Measurements from ENCODE around the gene SLC2A4RG.
A peak's percentile ranks its signal among the peaks of the same experiment; 100 is the strongest.
"Not testable (repeated sequence)": the region's sequence is repeated elsewhere in the genome, so short reads cannot be mapped to it uniquely, and the experiment has no call there.

Gene SLC2A4RG

DNA sequence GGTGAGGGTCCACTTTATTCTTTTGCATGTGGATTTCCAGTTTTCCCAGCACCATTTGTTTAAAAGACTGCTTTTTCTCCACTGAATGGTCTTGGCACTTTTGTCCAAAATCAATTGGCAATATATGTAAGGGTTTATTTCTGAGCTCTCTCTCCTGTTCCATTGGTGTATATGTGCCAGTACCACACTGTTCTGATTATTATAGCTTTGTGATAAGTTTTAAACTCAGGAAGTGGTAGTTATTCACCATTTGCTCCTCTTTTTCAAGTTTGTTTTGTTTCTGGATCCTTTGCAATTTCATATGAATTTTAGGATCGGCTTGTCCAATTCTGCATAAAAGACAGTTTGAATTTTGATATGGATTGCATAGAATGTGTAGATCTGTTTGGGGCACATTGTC is 27.4 kb upstream of the SLC2A4RG start:
- DNase-seq (ENCODE audit: low read depth, low spot score), result no peak

DNA sequence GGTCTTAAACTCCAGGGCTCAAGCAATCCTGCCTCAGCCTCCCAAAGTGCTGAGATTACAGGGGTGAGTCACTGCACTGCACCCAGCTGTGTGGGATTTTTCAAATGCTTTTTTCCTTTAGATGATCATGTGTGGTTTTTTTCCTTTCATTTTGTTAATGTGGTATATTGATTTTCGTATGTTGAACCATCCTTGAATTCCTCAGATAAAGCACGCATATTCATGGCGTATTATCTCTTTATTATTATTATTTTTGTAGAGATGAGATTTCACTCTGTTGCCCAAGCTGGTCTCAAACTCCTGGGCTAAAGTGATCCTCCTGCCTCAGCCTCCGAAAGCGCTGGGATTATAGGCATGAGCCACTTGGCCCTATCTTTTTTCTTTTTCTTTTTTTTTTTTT is 24.7 kb upstream of the SLC2A4RG start:
- no peak for DNase-seq (ENCODE audit: low read depth, low spot score)

DNA sequence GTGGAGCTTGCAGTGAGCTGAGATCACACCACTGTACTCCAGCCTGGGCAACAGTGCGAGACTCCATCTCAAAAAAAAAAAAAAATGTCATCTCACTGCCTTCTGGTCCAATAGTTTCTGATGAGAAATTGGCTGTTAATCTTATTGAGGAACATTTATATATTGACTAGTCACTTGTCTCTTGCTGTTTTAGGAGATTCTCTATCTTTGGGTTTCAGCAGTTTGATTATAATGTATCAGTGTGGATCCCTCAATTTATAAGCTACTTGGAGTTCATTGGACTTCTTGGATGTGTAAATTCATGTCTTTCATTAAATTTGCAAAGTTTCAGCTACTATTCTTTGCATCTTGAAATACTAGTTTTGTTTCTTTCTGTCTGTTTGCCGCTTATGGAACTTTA is 20.6 kb upstream of the SLC2A4RG start:
- DNase-seq (ENCODE audit: low read depth, low spot score), result no peak

DNA sequence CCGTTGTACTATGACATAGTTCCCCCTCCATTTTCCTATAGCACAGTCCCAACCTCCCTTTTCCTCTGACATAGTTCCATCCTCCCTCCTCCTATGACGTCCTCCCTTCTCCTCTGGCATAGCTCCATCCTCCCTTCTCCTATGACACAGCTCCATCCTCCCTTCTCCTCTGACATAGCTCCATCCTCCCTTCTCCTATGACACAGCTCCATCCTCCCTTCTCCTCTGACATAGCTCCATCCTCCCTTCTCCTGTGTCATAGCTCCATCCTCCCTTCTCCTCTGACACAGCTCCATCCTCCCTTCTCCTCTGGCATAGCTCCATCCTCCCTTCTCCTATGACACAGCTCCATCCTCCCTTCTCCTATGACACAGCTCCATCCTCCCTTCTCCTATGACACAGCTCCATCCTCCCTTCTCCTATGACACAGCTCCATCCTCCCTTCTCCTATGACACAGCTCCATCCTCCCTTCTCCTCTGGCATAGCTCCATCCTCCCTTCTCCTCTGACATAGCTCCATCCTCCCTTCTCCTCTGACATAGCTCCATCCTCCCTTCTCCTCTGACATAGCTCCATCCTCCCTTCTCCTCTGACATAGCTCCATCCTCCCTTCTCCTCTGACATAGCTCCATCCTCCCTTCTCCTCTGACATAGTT is 16.5 kb upstream of the SLC2A4RG start:
- not testable (repeated sequence) for DNase-seq (ENCODE audit: low read depth, low spot score)

DNA sequence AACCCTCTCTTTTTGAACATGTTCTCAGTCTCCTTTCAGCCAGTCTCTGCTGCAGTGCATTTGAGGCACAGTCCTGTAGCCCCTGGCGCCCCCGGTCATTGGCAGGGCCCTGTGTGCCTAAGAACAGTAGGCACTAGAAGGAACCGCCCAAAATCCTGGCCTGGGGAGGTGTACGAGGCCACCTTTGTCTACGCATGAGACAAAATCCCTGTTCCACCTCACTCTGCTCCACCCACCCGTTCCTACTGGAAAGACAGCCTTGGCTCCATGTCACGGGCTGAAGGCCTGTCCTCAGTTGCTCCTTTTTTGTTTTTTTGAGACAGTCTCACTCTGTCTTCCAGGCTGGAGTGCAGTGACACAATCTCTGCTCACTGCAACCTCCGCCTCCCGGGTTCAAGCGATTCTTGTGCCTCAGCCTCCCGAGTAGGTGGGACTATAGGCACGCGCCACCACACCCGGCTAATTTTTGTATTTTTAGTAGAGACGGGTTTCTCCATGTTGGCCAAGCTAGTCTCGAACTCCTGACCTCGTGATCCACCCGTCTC is 9.3 kb upstream of the SLC2A4RG start:
- DNase-seq (ENCODE audit: low read depth, low spot score), result not testable (repeated sequence)

DNA sequence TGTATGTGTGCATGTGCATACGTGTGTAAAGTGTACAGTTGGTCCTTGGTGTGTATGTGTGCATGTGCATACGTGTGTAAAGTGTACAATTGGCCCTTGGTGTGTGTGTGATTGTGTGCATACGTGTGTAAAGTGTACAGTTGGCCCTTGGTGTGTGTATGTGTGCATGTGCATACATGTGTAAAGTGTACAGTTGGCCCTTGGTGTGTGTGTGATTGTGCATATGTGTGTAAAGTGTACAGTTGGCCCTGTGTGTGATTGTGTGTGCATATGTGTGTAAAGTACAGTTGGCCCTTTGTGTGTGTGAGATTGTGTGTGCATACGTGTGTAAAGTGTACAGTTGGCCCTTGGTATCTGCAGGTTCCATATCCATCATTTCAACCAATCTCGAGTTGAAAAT is 8.2 kb upstream of the SLC2A4RG start:
- DNase-seq (ENCODE audit: low read depth, low spot score), result no peak

DNA sequence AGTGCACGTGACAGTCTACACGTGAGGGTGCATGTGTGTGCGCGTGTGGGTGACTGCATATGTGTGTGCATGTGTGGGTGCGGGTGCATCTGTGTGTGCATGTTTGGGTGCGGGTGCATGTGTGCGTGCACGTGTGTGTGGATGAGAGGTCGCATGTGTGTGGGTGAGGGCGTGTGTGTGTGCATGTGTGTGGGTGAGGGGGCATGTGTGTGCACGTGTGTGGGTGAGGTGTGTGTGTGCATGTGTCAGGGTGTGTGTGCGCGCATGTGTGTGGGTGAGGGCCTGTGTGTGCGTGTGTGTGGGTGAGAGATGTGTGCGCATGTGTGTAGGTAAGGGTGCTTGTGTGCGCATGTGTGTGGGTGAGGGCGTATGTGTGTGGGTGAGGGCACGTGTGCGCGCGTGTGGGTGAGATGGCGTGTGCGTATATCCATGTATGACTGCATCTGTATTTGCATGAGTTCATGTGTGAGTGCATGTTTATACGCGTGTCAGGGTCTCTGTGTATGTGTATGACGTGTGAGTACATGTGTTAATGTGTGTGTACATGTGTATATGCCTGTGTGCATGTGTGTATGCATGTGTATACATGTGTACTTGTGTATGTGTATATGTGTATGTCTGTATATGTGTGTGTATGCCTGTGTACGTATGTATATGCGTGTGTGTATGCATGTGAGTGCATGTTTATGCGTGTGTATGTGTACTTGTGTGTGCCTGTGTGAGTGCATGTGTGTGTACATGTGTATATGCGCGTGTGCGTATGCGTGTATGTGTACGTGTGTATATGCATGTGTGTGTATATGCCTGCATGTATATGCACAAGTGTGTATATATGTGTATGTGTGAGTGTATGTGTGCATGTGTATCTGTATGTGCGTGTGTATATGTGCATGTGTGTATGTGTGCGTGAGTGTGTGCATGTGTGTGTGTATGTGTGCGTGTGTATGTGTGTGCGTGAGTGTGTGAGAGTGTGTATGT is 7.2 kb upstream of the SLC2A4RG start:
- DNase-seq (ENCODE audit: low read depth, low spot score), result no peak

DNA sequence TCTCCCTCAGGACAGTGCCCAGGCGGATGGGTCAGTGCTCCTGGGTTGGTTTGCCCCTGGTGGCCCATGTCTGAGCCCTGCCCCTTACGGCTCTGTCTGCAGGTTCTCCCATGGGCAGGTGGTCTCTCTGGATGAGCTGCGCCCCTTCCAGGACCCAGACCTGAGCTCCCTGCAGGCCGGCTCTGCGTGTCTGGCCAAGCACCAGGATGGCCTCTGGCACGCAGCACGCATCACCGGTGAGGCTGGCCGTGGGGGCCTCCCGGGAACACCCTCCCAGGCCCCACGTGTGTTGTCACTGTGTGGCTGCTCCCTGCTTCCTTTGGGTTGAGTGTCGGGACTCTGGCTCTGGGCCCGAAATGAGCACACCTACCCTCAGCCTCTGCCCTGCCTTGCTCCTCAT is 6.5 kb upstream of the SLC2A4RG start:
- no peak for DNase-seq (ENCODE audit: low read depth, low spot score)

DNA sequence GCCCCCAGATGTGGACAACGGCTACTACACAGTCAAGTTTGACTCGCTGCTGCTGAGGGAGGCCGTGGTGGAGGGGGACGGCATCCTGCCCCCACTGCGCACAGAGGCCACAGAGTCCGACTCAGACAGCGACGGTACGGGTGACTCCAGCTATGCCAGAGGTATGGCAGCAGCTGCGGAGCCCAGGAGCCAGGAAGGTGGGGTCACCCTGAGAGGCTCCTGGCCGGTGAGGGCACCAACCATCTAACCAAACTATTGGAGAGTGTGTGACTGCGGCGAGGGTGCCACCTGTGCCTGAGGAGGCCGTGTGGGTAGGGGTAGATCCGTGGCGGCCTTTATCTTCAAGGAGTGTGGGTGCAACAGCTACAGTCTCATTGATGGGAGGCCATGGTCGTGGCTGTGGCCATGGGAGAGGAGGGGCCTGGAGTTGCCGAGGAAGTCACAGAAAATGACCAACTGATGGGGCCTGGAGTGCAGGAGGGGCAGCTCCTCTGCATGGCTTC is 5.9 kb upstream of the SLC2A4RG start:
- no peak for DNase-seq (ENCODE audit: low read depth, low spot score)

DNA sequence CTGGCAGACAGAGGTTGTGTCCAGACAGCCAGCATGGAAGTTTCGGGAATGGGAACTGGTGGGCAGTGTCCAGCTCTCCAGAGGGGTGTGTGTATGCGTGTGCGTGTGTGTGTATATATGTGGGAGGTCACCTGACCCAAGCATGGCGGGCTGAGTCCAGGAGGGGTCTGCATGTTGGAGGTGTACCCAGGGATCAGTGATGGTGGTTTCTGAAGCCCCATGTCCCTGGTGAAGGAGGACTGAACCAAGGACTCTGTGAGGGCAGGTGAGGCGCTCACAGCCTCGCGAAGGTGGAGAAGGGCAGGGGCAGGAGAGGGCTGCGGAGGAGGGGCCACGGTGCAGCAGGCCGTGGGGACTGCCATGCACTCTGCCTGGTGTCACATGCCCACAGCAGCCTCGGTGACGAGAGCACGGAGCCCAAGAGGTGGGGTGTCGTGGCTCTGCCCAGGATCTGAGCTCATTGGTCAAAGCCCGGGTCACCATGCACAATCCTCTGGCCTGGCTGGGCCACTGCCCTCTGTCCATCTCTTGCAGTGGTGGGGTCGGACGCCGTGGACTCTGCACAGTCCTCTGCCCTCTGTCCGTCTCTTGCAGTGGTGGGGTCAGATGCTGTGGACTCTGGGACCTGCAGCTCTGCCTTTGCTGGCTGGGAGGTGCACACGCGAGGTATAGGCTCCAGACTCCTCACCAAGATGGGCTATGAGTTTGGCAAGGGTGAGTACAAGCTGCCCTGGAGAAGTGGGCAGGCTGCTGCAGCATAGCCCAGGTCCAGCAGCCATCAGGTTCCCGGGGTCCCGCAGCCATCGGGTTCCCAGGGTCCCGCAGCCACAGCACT is 5.2 kb upstream of the SLC2A4RG start:
- no peak for DNase-seq (ENCODE audit: low read depth, low spot score)

DNA sequence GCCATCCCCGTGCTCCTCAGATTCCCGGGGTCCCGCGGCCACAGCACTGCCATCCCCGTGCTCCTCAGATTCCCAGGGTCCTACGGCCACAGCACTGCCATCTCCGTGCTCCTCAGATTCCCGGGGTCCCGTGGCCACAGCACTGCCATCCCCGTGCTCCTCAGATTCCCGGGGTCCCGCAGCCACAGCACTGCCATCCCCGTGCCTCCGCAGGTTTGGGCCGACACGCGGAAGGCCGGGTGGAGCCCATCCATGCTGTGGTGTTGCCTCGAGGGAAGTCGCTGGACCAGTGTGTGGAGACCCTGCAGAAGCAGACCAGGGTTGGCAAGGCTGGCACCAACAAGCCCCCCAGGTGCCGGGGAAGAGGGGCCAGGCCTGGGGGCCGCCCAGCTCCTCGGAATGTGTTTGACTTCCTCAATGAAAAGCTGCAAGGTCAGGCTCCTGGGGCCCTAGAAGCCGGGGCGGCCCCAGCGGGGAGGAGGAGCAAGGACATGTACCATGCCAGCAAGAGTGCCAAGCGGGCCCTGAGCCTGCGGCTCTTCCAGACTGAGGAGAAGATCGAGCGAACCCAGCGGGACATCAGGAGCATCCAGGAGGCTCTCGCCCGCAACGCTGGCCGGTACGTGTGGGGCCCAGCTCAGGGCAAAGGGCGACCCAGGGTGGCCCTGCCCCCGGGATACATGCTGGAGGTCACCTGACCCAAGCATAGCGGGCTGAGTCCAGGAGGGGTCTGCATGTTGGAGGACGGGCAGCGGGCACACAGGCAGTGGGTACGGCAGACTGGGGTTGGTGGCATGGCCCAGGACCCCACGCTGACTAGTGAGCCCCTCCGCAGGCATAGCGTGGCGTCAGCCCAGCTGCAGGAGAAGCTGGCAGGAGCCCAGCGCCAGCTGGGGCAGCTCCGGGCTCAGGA is 4.4 kb upstream of the SLC2A4RG start:
- DNase-seq (ENCODE audit: low read depth, low spot score), result no peak

DNA sequence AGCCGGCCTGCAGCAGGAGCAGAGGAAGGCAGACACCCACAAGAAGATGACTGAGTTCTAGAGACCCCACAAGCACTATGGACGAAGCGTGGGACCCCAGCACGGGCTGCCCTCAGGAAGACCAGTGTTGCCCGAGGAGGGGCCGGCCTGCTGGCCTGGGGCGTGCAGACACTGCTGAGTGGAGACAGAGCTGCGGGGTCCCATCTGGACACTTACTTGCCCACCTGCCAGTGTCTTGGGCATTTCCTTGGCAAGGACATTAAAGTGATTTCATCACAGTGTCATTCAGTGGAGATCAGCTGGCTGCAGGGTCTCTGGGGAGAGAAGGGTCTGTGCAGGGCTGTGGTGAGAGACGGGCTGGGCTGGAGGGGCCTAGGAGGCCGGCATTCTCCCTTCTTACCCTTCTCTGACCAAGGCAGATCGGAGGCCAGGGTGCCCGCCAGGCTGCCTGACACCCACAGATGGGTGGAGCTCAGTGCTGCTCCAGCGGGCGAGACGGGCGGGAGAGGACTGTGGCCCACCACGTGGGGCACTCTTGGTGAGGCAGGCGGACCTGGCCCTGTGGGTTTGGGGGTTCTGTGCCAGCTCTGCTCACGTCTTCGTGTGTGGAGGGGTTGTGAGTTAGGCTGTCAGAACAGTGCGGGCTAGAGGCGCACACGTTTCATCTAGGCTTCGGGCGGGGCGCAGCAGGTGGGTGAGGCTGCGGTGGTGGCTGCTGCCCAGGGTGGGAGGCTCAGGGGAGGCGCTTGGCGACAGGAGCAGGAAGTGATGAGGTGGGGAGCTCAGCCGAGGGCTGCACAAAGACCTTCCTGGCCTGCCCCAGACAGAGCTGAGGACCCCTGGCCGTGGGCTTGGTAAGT is 3.5 kb upstream of the SLC2A4RG start, which contains the start of gene LIME1:
TSS of gene LIME1 (plus strand) at position 806 of the 860 bp plus-strand sequence. CDS start 886 bp downstream, outside the sequence.
- no peak for DNase-seq (ENCODE audit: low read depth, low spot score)

DNA sequence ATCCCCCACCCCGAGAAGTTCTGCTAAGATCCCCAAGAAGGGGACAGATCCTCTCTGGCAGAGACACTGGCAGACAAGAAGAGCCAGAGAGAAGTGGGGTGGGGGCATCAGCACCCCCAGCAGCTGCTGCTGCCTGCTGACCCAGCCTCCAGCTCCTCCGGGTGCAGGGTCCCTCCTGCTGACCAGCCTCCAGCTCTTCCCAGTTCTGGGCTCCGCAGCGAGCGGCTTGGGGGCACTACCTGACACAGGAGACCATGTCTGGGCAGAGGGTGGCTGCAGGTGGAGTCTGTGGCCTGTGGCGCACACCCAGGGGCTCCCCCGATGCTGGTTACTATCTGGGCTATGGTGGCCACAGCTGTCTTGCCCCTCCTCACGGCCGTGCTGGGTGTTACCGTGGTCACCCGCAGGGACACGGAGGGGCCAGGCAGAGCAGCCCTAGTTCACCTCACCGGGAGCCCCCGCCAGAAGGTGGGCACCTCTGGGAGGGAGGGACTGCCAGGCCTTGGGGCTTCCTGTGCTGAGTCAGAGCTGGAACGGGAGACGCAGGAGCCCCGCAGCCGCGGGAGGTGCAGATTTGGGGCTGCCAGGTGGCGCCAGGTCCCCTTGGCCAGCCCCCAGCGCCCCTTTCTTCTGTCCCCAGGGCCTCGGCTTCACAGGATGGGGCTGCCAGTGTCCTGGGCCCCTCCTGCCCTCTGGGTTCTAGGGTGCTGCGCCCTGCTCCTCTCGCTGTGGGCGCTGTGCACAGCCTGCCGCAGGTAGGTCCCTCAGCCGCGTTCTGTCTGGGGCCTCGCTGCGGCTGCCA is 2.5 kb upstream of the SLC2A4RG start:
- DNase-seq (ENCODE audit: low read depth, low spot score), result no peak

DNA sequence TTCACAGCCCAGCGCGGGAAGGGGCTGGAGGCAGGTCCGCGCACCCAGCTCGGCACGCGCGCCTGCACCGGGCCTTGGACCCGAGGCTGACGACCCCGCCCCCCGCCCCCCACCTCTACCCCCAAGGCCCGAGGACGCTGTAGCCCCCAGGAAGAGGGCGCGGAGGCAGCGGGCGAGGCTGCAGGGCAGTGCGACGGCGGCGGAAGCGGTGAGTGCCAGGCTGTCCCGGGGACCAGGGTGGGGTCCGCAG is 2.0 kb upstream of the SLC2A4RG start:
- no peak for DNase-seq (ENCODE audit: low read depth, low spot score)

DNA sequence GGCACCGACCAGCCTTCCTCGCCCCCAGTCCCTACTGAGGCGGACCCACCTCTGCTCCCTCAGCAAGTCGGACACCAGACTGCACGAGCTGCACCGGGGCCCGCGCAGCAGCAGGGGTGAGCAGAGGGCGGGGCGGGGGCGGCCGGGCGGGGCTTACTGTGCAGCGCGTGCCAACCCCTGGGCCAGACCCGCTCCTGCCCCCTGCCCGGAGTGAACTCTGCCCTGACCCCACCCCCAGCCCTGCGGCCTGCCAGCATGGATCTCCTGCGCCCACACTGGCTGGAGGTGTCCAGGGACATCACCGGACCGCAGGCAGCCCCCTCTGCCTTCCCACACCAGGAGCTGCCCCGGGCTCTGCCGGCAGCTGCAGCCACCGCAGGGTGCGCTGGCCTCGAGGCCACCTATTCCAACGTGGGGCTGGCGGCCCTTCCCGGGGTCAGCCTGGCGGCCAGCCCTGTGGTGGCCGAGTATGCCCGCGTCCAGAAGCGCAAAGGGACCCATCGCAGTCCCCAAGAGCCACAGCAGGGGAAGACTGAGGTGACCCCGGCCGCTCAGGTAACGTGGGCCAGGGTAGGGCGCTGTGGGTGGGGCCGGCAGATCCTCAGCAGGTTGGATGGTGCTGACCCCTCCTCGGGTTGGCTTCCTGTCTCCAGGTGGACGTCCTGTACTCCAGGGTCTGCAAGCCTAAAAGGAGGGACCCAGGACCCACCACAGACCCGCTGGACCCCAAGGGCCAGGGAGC is 1.5 kb upstream of the SLC2A4RG start:
- DNase-seq (ENCODE audit: low read depth, low spot score), result no peak

DNA sequence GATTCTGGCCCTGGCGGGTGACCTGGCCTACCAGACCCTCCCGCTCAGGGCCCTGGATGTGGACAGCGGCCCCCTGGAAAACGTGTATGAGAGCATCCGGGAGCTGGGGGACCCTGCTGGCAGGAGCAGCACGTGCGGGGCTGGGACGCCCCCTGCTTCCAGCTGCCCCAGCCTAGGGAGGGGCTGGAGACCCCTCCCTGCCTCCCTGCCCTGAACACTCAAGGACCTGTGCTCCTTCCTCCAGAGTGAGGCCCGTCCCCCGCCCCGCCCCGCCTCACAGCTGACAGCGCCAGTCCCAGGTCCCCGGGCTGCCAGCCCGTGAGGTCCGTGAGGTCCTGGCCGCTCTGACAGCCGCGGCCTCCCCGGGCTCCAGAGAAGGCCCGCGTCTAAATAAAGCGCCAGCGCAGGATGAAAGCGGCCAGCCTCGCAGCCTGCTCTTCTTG is 868 bp upstream of the SLC2A4RG start:
- peak; percentile 82 for DNase-seq (ENCODE audit: low read depth, low spot score)

DNA sequence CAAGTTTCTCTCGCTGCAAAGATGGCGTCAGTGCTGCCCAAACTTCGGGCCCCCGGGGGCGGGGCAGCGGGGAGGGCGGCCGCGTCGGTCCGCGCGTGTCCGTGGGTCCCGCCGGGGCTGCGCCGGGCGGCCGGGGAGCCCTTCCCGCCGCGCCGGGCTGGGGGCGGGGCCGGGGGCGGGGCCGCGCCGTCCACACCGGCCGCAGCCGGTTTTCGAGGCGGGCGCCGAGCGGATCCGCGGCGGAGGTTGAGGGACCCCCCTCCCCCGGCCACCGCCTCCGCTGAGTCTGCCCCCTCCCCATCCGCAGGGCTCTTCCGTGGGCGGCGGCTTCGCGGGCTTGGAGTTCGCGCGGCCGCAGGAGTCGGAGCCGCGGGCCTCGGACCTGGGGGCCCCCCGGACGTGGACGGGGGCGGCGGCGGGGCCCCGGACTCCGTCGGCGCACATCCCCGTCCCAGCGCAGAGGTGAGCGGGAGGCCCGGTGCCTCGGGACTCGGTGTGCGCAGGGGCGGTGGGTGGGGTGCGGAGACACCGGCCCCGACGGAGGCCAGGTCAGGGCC is 572 bp downstream of the SLC2A4RG start:
- no peak for DNase-seq (ENCODE audit: low read depth, low spot score)
